HG03565 (cell line): Measurements from ENCODE around the gene ATP2A3.

Experiments
- ATAC-seq: cut with Tn5 transposase; IDR thresholded peaks from one replicate; pipeline ENCODE4 v1.9.1; 2021; ENCODE audit warnings: mild to moderate bottlenecking, moderate library complexity; ENCODE audit not compliant: unreplicated experiment

Gene ATP2A3

GRCh38 chr17:3964203-3965117, at the start of gene ATP2A3:
Gene ATP2A3 (minus strand): TSS chr17:3964437. CDS start chr17:3964291, 146 bp downstream.
- ATAC-seq = peak; percentile 41

DNA sequence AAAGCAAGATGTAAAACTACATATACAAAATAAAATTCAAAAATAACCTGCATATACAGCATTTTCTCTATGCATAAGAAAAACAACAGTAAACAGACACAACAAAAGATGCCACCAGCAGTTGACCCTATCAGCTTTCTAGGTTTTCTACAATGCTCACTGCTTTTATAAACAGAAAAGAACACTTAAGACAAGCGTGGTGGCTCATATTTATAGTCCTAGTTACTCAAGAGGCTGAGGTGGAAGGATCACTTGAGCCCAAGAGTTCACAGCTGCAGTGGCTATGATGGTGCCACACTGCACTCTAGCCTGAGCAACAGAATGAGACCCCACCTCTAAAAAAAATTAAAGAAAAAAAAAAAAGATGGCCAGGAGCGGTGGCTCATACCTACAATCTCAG, 46.5 kb upstream of the ATP2A3 start:
- no peak for ATAC-seq

- no peak for ATAC-seq
These were observed 45.0 kb upstream of the ATP2A3 start for GRCh38 chr17:4009186-4009785.

DNA sequence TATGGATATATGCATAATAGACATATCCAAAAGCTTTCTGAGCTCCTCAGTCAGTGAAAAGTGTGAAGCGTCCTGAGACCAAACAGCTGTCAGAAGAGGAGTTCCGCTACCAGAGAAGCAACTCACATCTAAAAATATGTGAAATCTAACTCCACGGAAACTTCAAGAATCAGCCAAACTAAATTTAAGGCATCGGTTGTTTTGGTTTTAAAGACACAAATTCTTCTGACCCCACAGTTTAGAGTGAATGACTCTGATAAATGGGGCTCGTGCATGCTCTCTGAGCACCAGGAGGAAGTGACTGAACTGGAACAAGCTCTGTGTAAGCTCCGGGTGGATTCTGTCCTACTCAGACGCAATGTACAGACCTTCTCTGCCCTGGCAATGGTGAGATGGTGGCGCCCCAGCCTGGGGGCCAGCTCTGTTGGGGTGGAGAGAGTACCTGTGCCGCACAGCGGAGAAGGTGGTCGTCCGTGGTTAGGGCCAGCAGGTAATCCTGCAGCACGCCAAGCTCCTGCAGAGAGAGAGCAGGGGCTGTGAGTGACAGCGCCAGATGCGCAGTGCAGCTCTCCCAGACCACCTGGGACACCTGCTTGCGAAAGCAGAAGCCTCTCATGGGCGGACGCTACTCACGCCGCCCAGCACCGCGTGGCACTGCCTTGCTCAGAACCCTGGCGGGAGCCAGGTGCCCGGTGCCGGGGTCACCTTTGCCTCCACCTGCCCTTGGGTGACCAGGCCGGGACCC, 44.4 kb upstream of the ATP2A3 start:
- ATAC-seq = no peak

DNA sequence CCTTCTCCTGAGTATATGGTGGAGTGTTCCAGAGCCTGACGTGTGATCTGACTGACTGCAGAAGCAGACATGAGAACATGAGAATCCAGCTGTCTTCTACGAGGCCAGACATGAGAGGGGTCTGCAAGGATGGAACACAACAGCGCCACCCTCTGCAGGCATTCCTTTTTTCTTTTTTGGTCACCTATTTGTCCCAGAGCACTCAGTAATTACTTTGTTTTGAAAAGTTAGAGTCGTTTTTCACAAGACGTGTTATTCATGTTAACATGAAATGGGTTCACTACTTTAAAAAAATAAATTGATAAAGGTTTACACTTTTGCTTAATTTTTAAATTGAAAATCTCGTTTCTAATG, 43.8 kb upstream of the ATP2A3 start:
- no peak for ATAC-seq

GRCh38 chr17:4007346-4008081, 43.3 kb upstream of the ATP2A3 start:
- ATAC-seq = no peak

- ATAC-seq = no peak
These were observed 42.5 kb upstream of the ATP2A3 start for GRCh38 chr17:4006745-4007211.

GRCh38 chr17:4006165-4006589, 41.9 kb upstream of the ATP2A3 start:
- no peak for ATAC-seq

DNA sequence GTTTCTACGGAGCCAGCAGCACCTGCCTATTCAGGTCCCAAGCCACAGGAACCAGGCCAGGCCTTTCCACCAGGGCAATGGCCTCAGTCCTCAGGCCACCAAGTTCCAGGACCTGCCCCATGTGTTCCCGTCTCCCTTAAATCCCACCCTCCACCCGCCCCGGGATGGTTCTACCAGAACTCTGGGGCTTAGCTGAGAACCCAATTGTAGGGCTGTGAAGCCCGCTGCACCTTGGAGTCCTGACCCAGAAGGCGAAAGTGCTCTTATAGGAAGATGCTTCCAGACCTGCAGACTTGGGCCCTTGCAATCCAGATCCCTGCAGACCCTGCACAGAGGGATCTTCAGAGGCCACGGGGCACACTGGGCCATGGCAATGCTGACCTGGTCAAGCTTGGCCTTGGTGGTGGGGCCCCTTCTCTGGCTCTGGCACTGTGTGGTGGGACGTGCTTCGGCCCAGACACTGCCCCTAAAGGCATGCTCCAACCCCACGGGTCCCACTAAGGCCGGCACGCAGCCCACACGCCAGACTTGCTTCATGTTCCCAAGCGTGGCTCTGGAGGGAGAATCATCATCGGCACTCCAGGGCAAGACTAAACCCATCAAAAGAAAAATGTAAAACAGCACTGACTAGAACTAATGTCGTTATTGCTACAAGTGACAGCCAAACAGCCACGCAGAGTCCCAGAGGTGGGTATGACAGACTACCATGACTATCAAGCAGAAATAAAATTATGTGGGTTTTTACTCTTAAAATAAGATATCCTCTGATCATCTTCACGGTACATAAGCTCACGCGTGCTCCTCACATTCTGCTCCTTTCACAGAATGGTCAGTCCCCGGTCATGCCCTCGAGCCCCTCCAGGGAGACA, 41.3 kb upstream of the ATP2A3 start:
- ATAC-seq = no peak

DNA sequence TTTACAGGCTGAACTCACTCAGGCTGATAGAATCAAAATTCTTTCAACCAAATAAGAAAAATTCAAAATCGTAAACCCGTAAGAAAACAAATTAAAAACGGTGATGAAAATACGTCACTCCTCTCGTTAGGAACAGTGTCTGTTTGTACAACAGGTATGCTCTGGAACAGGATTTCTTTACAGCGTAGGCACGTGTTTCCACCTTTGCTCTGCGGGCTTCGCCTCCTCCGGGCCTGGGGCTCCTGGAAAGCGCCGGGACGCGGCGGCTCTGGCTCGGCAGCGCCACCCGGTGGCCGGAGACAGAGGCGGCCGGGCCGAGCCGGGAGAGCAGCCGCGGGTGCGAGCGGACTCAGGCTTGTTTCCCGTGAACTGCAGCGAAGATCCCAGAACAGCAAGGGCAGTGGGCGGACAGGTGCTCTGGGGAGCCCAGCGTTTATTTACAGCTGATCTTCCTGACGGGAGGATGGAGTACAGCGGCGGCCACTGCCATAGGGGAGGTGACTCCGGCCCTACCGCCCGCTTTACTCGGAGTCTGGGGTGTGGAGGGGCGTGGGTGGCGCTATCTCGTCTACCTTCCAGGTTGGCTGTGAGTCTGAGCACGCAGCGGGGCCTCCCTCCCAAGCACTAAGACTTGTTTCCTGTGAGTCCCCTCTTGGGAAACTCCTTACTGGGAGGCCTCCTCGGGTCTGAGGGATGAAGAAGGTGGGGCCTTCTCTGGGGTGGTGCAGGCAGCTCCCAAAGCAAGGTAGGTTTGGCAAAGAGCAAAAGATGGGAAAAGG, 40.5 kb upstream of the ATP2A3 start:
- no peak for ATAC-seq

DNA sequence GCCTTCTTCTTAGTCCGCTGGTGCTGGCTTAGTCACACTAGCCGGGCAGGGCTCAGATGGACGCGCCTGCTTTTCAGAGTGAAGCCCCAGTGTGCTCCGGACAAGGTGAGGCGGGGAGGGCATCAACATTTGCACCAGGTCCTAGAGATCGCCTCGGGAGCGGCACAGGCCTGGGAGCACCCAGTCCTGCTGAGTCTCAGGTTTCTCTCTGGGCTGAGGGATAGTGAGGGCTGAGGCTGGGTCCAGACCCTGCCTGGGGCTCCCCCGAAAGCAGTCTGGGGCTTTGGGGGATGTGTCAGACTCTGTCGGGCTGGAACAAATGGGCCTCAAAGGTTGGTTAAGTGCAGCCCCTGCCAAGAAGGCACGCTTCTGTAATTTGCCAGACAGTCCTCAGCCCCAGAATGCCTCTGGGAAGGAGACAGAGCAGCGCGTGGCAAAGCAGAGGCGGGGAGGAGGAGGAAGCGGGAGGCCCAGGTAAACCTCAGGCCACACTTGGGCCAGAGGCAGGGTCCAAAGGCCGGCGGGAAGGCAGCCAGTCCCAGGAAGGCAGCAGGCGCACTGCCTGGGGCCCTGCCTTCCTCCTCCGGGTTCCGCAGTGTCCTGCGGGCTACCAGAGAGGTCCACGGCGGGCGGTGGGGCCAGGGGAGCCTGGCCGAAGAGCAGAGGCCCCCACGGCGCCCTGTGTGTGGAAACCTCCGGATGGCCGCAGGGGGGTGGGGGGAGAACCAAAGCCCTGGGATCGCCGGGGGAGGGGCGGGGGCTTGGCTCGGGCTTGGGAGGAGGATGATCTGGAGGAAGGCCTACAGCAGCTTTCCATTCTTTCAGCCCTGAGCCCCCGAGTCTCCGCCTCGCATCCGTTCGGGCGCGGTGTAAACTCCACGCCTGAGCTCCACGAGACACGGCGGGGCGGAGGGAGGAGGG, 39.5 kb upstream of the ATP2A3 start:
- no peak for ATAC-seq

GRCh38 chr17:4003131-4003500, 38.9 kb upstream of the ATP2A3 start:
- no peak for ATAC-seq

GRCh38 chr17:4001048-4001590, 36.9 kb upstream of the ATP2A3 start:
- ATAC-seq = no peak

GRCh38 chr17:3998436-3998835, 34.2 kb upstream of the ATP2A3 start:
- no peak for ATAC-seq

DNA sequence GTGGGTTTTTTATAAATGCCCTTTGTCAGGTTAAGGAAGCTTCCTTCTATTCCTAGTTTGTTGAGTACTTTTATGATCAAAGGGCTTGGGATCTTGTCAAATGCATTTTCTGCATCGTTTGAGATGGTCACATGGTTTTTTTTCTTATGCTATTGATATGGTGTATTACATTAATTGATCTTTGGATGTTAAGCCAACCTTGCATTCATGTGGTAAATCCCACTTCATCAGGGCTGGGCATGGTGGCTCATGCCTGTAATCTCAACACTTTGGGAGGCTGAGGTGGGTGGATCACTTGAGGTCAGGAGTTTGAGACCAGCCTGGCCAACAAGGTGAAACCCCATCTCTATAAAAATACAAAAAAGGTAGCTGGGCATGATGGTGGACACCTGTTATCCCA, 30.8 kb upstream of the ATP2A3 start:
- ATAC-seq = no peak

- ATAC-seq = no peak
These were observed 30.0 kb upstream of the ATP2A3 start for GRCh38 chr17:3994221-3994576.

DNA sequence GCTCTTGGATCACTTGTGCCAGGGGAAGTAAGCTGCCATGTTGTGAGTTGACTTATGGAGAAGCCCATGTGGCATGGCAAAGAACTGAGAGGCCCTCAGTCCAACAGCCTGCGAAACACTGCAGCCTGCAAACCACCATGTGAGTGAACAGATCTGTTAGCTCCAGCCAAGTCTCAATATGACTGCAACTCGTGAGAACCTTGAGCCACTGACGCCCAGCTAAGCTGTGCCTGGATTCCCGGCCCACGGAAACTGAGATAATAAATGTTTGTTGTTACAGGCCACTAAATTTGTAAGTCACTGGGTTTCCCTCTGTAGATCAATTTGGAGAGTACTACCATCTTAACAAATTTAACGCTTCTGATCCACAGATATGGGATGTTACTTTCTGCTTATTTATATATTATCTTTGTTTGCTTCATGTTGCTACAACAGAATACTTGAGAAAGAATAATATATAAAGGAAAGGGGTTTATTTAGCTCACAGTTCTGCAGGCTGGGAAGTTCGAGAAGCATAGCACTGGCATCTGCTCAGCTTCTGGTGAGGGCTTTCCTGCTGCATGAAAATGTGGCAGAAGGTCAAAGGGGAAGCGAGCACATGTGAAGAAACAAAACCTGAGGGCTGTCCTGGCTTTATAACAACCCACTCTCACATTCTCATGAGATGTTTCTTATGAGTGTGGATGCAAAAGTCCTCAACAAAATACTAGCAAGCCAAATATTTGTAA, 29.4 kb upstream of the ATP2A3 start:
- ATAC-seq = no peak
